CD4-positive, alpha-beta T cell (primary cell): ENCODE data around the gene ABCD3. TPM values are rescaled to one million over a fixed set of nuclear protein-coding genes. Genes with fewer than 3 reads are reported as not detected.
A peak's percentile ranks its signal among the peaks of the same experiment; 100 is the strongest.

ENCODE experiments used
- ATAC-seq: fragments of 200-7000 bp; cut with Tn5 transposase; one replicate; pipeline ENCODE4 v1.10.0; 2022; ENCODE audit warnings: mild to moderate bottlenecking; ENCODE audit not compliant: poor library complexity
- CTCF ChIA-PET: fragments of 350-600 bp; sonication (Branson Sonifier 250); formaldehyde crosslinking; loops from one replicate; lab custom pipeline; 2021; ENCODE audit warnings: antibody characterized with exemption, inconsistent platforms; lab: Charles Lee
- POLR2A ChIA-PET: fragments of 350-600 bp; sonication (Branson Sonifier 250); formaldehyde crosslinking; loops from one replicate; lab custom pipeline; 2021; ENCODE audit warnings: antibody characterized with exemption, inconsistent platforms; lab: Charles Lee
- DNase-seq, 14 experiments: peaks; one replicate each; pipeline ENCODE4 v3.0.0-alpha.2; 2013 to 2020; ENCODE audit warnings: mixed read lengths in 2 of 14
- H3K27ac ChIP-seq, 2 donors: one replicate each; pipeline versions ENCODE4 v1.5.1 to v1.7.0; 2013; ENCODE audit warnings: low read length in 2 of 2, low read depth in 1 of 2, mild to moderate bottlenecking in 1 of 2
- H3K27me3 ChIP-seq, 2 experiments: 1 replicate in 1 of 2; 2 replicates in 1 of 2; pipeline versions ENCODE4 v1.6.1 to v1.7.0; 2013; ENCODE audit warnings: low read length in 2 of 2, control low read depth in 1 of 2, mild to moderate bottlenecking in 1 of 2, moderate library complexity in 1 of 2; ENCODE audit not compliant: insufficient read depth in 2 of 2, control insufficient read depth in 1 of 2
- H3K36me3 ChIP-seq: one replicate; pipeline ENCODE4 v1.6.1; 2013; ENCODE audit warnings: low read length, control low read depth; ENCODE audit not compliant: insufficient read depth
- H3K4me1 ChIP-seq: one replicate; pipeline ENCODE4 v1.6.1; 2013; ENCODE audit warnings: low read length, control low read depth; ENCODE audit not compliant: insufficient read depth
- H3K4me3 ChIP-seq: one replicate; pipeline ENCODE4 v1.5.1; 2013; ENCODE audit warnings: mild to moderate bottlenecking, low read length, moderate library complexity
- H3K9me3 ChIP-seq, 2 experiments: 1 replicate in 1 of 2; 2 replicates in 1 of 2; pipeline versions ENCODE4 v1.6.1 to v1.7.0; 2013; ENCODE audit warnings: low read length in 2 of 2, mild to moderate bottlenecking in 2 of 2, control low read depth in 1 of 2, moderate library complexity in 1 of 2; ENCODE audit not compliant: control insufficient read depth in 1 of 2, insufficient read depth in 1 of 2
- H3K27ac Mint-ChIP-seq: one replicate; pipeline ENCODE4 v1.8.0; 2020; ENCODE audit warnings: mixed read lengths
- H3K27me3 Mint-ChIP-seq: one replicate; pipeline ENCODE4 v1.8.0; 2021; ENCODE audit warnings: mixed read lengths
- H3K36me3 Mint-ChIP-seq: one replicate; pipeline ENCODE4 v1.8.0; 2021; ENCODE audit warnings: low read depth, mixed read lengths
- H3K4me1 Mint-ChIP-seq: one replicate; pipeline ENCODE4 v1.8.0; 2021; ENCODE audit warnings: low read depth, mixed read lengths
- H3K4me3 Mint-ChIP-seq: one replicate; pipeline ENCODE4 v1.8.0; 2020; ENCODE audit warnings: mild to moderate bottlenecking, mixed read lengths
- H3K9me3 Mint-ChIP-seq: one replicate; pipeline ENCODE4 v1.8.0; 2020; ENCODE audit warnings: mixed read lengths
- intact Hi-C, 2 experiments: fragments of 100-400 bp; cut with DNase I in 1 of 2; cut with micrococcal nuclease in 1 of 2; formaldehyde crosslinking; loops; one replicate each; pipeline versions ENCODE4 v1.15.1 to v1.9.0; 2023 to 2025; cut with DNase I, micrococcal nuclease
- total RNA-seq, 174 experiments: library from RNA in 2 of 174; stranded (reverse) in 2 of 174; gene quantifications; one replicate each; pipeline ENCODE4 v1.2.3 and lab custom pipeline; 2021 to 2026
- TF ChIP-seq, protein P1 (sequence below): fragments of 200-600 bp; IDR thresholded peaks from one replicate; pipeline ENCODE4 v1.8.0; 2022; ENCODE audit warnings: antibody characterized with exemption, mild to moderate bottlenecking

ABCD3 gene
- total RNA-seq, 2 experiments from 2014 or later: 13.0 to 13.5 TPM

- no peaks in the 10 kb centered on the region for H3K9me3 ChIP-seq
- no peaks in the 10 kb centered on the region for H3K9me3 Mint-ChIP-seq
- no peak overlapping the region for H3K27ac ChIP-seq
- H3K4me3 ChIP-seq: no peak overlapping the region
- no peaks in the 10 kb centered on the region for H3K27me3 Mint-ChIP-seq
- intact Hi-C loops: loop anchor here (1.0 to 5.0 kb wide), 3 partner anchors 401 to 425 kb away; no protein-coding TSS in a partner anchor
- no peaks in the 10 kb centered on the region for H3K4me1 ChIP-seq
- ATAC-seq (peak; percentile 61), DNase-seq (peak in 5 of 14 experiments; percentile 0 to 58 (median 34))
- no peak overlapping the region for H3K4me3 Mint-ChIP-seq
- CTCF ChIA-PET: interaction anchor here (1.1 to 1.6 kb wide), 7 partner anchors 12 to 834 kb away, joined by 3 to 4 read pairs (median 4); no protein-coding TSS in a partner anchor
- no peak overlapping the region for H3K27ac Mint-ChIP-seq
- H3K4me1 Mint-ChIP-seq: peaks cover 10% of the 10 kb centered on the region
- peaks cover 24% of the 10 kb centered on the region for H3K36me3 ChIP-seq
- TF ChIP-seq, protein P1, sequence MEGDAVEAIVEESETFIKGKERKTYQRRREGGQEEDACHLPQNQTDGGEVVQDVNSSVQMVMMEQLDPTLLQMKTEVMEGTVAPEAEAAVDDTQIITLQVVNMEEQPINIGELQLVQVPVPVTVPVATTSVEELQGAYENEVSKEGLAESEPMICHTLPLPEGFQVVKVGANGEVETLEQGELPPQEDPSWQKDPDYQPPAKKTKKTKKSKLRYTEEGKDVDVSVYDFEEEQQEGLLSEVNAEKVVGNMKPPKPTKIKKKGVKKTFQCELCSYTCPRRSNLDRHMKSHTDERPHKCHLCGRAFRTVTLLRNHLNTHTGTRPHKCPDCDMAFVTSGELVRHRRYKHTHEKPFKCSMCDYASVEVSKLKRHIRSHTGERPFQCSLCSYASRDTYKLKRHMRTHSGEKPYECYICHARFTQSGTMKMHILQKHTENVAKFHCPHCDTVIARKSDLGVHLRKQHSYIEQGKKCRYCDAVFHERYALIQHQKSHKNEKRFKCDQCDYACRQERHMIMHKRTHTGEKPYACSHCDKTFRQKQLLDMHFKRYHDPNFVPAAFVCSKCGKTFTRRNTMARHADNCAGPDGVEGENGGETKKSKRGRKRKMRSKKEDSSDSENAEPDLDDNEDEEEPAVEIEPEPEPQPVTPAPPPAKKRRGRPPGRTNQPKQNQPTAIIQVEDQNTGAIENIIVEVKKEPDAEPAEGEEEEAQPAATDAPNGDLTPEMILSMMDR: peak; percentile 69
- POLR2A ChIA-PET: interaction anchor here (0.6 kb wide), 1 partner anchor 573 kb away, joined by 3 read pairs; no protein-coding TSS in a partner anchor
- H3K36me3 Mint-ChIP-seq: peaks cover 76% of the 10 kb centered on the region
- no peaks in the 10 kb centered on the region for H3K27me3 ChIP-seq
Observed at GRCh38 chr1:94463765-94464330, 45.7 kb downstream of the ABCD3 start.

DNA sequence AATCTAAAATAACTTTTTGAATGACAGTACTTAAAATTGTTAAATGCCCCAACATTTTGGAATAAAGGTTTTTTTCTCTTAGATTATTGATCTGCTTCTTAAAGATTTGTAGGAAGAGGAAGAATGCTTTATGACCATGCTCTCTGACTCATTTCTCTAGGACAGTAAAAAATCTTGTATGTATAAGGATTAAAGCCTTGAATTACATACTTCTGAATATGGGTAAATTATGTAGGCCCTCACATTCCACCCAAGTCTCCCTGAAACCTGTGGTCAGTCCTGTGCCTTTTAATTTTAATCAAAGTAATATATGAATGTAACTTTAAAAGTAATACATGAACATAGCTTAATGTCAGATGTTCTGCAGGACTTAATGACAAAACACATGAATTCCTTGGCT, 50.5 kb downstream of the ABCD3 start:
- ChIA-PET POLR2A (no interaction called here), CTCF (interaction anchor here (0.7 kb wide), 1 partner anchor 57 kb away, joined by 3 read pairs; no protein-coding TSS in a partner anchor)
- Histone ChIP-seq H3K27ac (no peak overlapping the region), H3K36me3 (peaks cover 18% of the 10 kb centered on the region), H3K27me3 (no peaks in the 10 kb centered on the region), H3K4me1 (no peaks in the 10 kb centered on the region), H3K9me3 (no peaks in the 10 kb centered on the region), H3K4me3 (no peak overlapping the region)
- Mint-ChIP-seq H3K27me3 (no peaks in the 10 kb centered on the region), H3K27ac (no peak overlapping the region), H3K4me3 (no peak overlapping the region), H3K4me1 (peaks cover 2% of the 10 kb centered on the region), H3K36me3 (peaks cover 69% of the 10 kb centered on the region), H3K9me3 (no peaks in the 10 kb centered on the region)
- intact Hi-C loops: no loop called here
- ATAC-seq: no peak
- TF ChIP-seq, protein P1: no peak
- DNase-seq: no peak

DNA sequence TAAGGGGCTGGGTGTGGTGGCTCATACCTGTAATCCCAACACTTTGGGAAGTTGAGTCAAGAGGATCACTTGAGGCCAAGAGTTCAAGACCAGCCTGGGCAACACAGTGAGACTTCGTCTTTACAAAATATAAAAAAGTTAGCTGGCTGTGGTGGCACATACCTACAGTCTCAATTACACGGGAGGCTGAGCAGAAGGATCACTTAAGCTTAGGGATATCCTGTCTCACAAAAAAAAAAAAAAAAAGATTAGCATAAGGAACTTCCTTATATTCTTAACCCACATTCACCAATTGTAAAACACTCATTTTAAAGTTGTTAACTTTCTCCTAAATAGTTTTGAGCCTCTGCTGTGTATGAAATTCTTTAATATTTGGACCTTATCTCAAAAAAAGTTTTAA, 53.1 kb downstream of the ABCD3 start:
- Mint-ChIP-seq H3K9me3 (no peaks in the 10 kb centered on the region), H3K4me3 (no peak overlapping the region), H3K27me3 (no peaks in the 10 kb centered on the region), H3K4me1 (no peaks in the 10 kb centered on the region), H3K27ac (no peak overlapping the region), H3K36me3 (peaks cover 53% of the 10 kb centered on the region)
- H3K27me3 ChIP-seq: no peaks in the 10 kb centered on the region
- peaks cover 8% of the 10 kb centered on the region for H3K36me3 ChIP-seq
- no peak overlapping the region for H3K4me3 ChIP-seq
- no peaks in the 10 kb centered on the region for H3K4me1 ChIP-seq
- intact Hi-C loops: no loop called here
- no peak overlapping the region for H3K27ac ChIP-seq
- no peaks in the 10 kb centered on the region for H3K9me3 ChIP-seq
- ChIA-PET CTCF (interaction anchor here (1.5 to 2.5 kb wide), 2 partner anchors 10 to 432 kb away, joined by 5 to 8 read pairs; no protein-coding TSS in a partner anchor), POLR2A (interaction anchor here (0.6 kb wide), 1 partner anchor 790 kb away, joined by 3 read pairs; no protein-coding TSS in a partner anchor)
- TF ChIP-seq, protein P1: no peak
- DNase-seq (no peak), ATAC-seq (no peak)
